Osteocyte (in vitro differentiated cells): ENCODE data around the gene NLGN2. TPM values are rescaled to one million over a fixed set of nuclear protein-coding genes. Genes with fewer than 3 reads are reported as not detected.

ENCODE experiments used
- DNase-seq: peaks from one replicate; pipeline ENCODE4 v3.0.0; 2021; ENCODE audit warnings: mixed read lengths; ENCODE audit not compliant: unreplicated experiment; ENCODE audit errors: extremely low spot score
- H3K27ac Mint-ChIP-seq: one replicate; pipeline ENCODE4 v1.8.0; 2021; ENCODE audit warnings: mild to moderate bottlenecking, mixed read lengths; ENCODE audit not compliant: unreplicated experiment
- H3K27me3 Mint-ChIP-seq: one replicate; pipeline ENCODE4 v1.8.0; 2021; ENCODE audit warnings: mixed read lengths; ENCODE audit not compliant: unreplicated experiment
- H3K36me3 Mint-ChIP-seq: one replicate; pipeline ENCODE4 v1.8.0; 2021; ENCODE audit warnings: mixed read lengths; ENCODE audit not compliant: unreplicated experiment
- H3K4me1 Mint-ChIP-seq: one replicate; pipeline ENCODE4 v1.8.0; 2021; ENCODE audit warnings: mixed read lengths; ENCODE audit not compliant: unreplicated experiment
- H3K4me3 Mint-ChIP-seq: one replicate; pipeline ENCODE4 v1.8.0; 2021; ENCODE audit warnings: mild to moderate bottlenecking, moderate library complexity, mixed read lengths; ENCODE audit not compliant: unreplicated experiment
- H3K9me3 Mint-ChIP-seq: one replicate; pipeline ENCODE4 v1.8.0; 2021; ENCODE audit warnings: mixed read lengths; ENCODE audit not compliant: unreplicated experiment
- total RNA-seq: library from RNA; stranded (reverse); gene quantifications from 2 replicates; pipeline ENCODE4 v1.2.1, GENCODE V29; 2021
- TF ChIP-seq, protein P1 (sequence below): fragments of 200-600 bp; sonication (generic); IDR thresholded peaks from 2 replicates; pipeline ENCODE4 v1.5.0; 2021; ENCODE audit warnings: antibody characterized with exemption, mild to moderate bottlenecking, moderate library complexity

NLGN2 gene
- total RNA-seq, 1 donor from 2014 or later: 56.8 TPM

DNA sequence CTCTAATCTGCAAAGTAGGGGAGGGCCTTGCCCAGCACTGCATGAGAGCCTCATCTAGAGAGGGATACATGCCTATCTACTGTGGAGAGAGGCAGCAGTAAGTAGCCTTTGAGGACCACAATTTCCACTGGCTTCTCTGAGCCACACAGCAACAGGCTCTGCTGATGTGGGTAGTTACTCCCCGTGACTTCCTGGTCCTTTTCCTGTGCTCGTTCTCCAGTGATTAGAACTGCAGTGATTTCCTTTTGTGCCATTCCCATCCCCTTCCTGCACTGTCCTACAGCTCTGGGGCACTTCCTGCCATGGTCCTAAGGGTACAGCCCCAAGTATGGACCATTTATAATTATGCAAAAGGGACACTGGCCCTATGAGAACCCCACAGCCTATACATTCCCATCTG is 16.3 kb upstream of the NLGN2 start:
- Mint-ChIP-seq H3K36me3 (peaks cover 13% of the 10 kb centered on the region), H3K4me1 (peaks cover 9% of the 10 kb centered on the region), H3K27ac (no peak overlapping the region), H3K27me3 (no peaks in the 10 kb centered on the region), H3K9me3 (no peaks in the 10 kb centered on the region), H3K4me3 (no peak overlapping the region)
- DNase-seq: no peak
- TF ChIP-seq, protein P1, sequence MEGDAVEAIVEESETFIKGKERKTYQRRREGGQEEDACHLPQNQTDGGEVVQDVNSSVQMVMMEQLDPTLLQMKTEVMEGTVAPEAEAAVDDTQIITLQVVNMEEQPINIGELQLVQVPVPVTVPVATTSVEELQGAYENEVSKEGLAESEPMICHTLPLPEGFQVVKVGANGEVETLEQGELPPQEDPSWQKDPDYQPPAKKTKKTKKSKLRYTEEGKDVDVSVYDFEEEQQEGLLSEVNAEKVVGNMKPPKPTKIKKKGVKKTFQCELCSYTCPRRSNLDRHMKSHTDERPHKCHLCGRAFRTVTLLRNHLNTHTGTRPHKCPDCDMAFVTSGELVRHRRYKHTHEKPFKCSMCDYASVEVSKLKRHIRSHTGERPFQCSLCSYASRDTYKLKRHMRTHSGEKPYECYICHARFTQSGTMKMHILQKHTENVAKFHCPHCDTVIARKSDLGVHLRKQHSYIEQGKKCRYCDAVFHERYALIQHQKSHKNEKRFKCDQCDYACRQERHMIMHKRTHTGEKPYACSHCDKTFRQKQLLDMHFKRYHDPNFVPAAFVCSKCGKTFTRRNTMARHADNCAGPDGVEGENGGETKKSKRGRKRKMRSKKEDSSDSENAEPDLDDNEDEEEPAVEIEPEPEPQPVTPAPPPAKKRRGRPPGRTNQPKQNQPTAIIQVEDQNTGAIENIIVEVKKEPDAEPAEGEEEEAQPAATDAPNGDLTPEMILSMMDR: no peak

DNA sequence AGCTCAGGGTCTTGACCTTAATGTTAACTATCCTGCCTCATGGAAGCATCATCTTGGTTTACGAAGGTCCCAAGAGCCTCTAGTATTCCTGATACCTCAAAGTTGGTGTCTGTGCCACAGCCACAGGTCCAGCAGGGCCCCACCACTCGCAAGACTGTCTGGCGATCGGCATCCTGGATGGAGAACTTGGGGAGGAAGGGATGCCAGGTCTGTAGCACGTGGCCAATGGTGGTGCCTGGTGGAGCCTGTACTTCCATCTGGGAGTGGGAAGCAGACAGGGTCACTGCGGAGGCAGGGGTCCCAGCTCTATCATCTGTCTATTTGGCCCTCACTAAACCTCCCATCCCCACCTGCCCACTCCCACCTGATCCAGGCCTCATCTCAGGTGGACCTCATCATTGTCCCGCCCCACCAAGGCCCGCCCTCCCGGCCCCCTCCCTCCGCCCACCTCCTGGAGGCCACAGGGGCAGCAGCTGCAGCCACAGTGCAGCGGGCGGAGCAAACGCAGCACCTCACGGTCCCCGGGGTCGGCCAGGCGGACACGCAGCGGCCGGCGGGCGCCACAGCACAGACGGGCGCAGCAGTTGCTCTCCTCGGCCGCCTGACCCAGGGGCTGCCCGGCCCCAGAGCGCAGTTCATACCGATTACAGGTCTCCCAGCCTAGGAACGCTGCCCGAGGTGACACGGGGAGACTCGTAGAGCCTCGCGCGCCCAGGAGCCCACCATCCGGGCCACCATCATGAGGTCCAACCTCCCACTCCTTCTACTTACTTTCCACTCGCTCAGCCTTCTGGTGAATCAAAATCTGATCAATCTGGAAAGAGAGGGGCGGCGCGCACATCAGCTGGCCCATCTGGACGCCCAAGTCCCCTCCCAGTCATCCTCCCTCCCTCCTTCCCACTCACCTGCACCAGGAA is 14.7 kb upstream of the NLGN2 start:
- H3K4me3 Mint-ChIP-seq: peak overlapping the region; percentile 85
- peaks cover 9% of the 10 kb centered on the region for H3K36me3 Mint-ChIP-seq
- H3K27ac Mint-ChIP-seq: no peak overlapping the region
- H3K4me1 Mint-ChIP-seq: peaks cover 9% of the 10 kb centered on the region
- H3K27me3 Mint-ChIP-seq: no peaks in the 10 kb centered on the region
- DNase-seq: no peak
- TF ChIP-seq, protein P1: no peak
- no peaks in the 10 kb centered on the region for H3K9me3 Mint-ChIP-seq

DNA sequence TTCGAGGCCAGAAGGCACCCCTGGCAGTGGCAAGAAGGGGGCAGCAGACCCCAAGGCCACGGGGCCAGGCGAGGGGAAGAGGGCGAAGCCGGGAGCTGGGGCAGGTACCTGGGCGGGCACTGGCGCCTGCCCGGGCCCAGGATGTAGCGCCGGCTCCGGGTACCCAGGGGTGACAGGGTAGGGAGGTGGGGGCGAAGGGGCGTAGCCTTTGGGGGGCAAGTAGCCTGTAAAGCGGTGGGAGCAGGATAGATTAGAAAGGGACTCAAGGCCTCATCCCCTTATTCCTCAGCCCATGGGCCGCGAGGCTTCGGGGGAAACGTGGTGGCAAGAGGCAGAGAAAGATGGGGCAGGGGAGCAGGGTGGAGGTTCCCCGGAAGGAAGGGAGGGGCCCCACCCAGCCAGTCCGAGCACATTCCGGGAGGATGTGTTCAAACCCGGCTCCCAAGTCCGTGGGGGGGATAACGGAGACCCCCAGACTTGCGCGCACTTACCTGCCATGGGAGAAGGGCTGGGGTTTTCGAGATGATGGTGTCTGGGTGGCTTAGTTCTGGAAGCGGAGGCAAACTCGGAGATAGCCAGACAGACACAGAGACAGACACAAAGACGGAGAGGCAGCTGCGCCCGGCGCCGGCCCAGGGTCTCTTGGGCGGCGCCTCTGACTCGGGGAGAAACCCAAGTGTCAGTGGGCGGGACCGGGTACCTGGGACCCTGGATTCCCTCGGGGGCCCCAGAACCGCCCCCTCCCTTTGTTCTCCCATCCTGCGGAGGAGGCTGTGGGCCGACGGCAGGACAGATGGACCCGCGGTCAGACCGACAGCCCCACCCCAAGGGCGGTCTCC is 13.8 kb upstream of the NLGN2 start:
- Mint-ChIP-seq H3K9me3 (no peaks in the 10 kb centered on the region), H3K36me3 (peaks cover 9% of the 10 kb centered on the region), H3K27me3 (no peaks in the 10 kb centered on the region), H3K27ac (peak overlapping the region; percentile 81), H3K4me3 (peak overlapping the region; percentile 85), H3K4me1 (peaks cover 9% of the 10 kb centered on the region)
- DNase-seq: no peak
- TF ChIP-seq, protein P1: no peak

- H3K4me1 Mint-ChIP-seq: peaks cover 10% of the 10 kb centered on the region
These were observed 13.0 kb upstream of the NLGN2 start, which contains the start of gene PLSCR3 for GRCh38 chr17:7394452-7395191. Gene PLSCR3 (minus strand): TSS chr17:7394525. CDS start chr17:7394110, 415 bp downstream.

More at GRCh38 chr17:7394452-7395191, 13.0 kb upstream of the NLGN2 start, which contains the start of gene PLSCR3:
- peak within 1 kb of the TSS; percentile 89 for H3K4me3 Mint-ChIP-seq
- H3K27ac Mint-ChIP-seq: peak within 1 kb of the TSS; percentile 93
- H3K9me3 Mint-ChIP-seq: no peaks in the 10 kb centered on the region
- H3K36me3 Mint-ChIP-seq: peaks cover 6% of the 10 kb centered on the region
- H3K27me3 Mint-ChIP-seq: no peaks in the 10 kb centered on the region
- DNase-seq: peak; percentile 94
- TF ChIP-seq, protein P1: peak; percentile 40
